Suppressor macrophage treated with lipopolysaccharide for 1 hour (primary cell): Measurements from ENCODE around the gene HOXB5.

Source experiments
- DNase-seq, 3 donors: peaks; one replicate each; pipeline ENCODE4 v3.0.0-alpha.2; 2020 to 2022

HOXB5 gene

DNA sequence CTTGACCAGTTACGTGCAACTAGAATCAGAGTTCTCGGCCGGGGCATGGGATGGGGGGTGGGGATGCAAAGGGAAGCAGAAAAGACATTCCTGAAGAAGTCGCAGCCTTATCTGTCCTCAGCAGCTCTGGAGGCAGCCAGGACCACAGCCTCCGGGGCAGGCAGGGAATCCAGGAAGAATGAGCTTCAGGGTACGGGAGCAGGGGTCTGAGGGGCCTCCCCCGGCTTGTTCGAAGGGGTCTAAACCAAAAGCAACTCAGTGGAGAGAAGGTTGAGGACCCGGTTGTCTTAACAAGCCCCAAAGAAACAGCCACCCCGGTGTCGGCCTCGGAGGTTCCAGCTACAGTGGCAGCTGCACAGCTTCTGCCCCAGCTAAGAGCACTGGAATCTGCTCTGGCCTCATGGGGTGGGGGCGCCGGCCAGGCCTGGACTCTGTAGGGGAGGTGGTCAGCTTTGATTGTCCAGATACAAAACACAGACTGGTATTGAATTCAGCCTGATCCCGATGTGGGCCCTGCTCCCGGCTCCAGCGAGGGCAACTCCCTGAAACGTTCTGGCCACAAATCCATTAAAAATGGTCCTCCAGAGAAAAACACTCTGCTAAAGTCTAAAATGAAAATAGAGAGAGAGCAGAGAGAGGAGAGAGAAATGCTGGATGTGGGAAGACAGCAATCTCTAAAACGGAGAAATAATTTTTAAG is 23.1 kb downstream of the HOXB5 start:
- DNase-seq = no peak

DNA sequence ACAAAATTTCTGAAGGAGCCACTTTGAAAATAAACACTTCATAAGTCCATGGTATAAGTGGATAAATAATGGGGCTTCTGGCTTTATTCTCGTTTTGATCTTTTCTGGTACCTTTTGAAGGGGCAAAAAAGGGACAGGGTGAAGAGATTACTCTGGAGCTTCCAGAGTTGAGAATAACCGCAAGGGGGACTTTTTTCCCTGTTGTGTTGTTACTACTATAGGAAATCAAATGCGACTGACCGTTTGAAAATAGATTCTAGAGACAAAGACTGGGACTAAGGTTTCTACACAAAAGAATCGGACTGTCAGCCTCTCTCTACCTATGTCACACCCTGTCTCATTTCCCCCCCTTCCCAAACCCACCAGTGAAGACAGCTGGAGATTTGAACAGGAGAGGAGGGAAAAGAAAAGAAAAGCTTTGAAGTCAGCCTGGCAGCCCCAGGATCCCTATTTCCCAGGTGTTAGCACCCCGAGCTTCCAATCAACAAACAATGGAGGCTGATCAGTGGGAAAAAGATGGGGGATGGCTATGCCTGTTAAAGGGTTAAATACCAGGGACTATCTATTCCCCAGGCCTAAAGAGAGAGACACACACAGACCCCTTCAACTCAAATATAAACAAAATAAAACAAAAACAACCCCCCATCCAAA is 23.8 kb downstream of the HOXB5 start:
- DNase-seq = no peak

DNA sequence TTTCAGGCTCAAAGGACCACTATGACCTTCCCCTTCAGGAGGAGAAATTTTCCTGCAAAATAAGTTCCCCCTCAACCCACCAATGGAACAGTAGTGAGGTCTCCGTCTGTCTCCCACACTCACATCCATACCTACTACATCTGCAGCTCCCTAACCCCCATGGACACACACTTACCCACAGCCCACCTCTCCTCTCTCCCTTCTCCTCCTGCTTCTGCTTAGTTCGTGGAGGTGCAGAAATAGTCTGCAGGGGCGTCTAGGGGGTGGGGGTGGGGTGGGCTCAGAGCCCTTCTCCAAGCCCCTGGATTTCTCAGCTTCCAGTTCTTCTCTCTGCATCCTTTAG is 24.4 kb downstream of the HOXB5 start:
- no peak for DNase-seq

DNA sequence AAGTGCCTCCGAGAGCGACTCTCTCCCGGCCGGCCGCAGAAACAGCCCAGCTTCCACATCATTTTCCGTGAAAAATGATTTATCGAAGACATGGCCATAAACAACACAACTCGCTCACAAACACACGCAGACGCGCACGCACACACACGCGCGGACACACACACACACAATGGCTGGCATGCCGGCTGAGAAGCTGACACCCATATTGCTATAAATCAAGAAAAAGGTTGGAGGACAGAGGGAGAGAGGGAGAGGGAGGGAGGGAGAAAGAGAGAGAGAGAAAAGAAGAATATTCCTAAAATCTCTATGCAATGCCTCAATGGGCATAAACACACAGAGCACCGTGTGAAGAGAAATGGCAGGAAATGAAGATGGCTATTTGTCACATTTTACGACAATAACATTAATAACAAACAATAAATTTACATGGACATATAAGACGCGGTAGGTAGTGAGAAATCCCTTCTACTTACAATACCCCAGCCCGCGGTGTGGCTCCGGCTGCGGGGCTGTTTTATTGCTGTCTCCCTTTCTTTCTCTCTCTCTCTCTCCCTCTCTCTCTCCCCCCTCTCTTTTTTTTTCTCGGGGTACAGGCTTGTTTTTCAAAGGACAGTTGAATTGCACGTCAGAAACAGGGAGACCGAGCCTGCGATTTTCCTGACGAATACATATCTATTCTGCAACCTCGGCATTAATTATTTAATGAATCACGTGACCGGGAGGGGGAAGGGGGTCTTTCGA is 24.9 kb downstream of the HOXB5 start:
- no peak for DNase-seq

DNA sequence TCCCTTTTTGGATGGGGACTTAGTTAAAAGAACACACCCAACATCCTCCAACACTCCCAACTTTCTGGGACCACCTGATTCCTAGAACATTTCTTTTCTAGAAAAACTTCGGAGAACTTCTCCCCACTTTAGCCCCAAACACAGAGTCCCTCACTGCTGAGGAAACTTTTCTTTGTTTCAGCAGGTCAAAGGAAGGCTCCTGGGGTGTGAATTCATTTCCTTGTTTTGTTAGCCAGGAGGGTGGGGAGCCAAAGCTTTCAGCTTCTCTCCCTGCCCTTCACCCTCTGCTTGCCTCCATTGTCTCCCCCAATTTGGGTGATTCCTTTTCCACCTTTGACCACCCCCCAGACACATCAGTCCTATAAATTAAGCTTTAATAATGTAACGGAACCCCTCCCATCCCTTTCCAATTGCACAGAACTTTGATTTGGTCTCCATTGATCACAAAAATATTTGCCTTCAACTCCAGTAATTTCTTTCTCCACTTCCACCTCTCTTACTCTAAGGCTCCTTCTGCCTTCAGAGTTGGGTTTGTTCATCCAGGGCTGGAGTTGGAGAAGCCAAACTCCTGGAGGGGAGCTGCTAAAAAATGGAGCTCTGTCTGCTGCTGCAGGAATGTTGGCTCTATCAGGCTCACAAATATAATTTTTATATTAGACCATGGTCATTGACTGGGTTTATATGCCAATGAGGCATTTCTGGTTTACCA is 25.8 kb downstream of the HOXB5 start:
- no peak for DNase-seq

DNA sequence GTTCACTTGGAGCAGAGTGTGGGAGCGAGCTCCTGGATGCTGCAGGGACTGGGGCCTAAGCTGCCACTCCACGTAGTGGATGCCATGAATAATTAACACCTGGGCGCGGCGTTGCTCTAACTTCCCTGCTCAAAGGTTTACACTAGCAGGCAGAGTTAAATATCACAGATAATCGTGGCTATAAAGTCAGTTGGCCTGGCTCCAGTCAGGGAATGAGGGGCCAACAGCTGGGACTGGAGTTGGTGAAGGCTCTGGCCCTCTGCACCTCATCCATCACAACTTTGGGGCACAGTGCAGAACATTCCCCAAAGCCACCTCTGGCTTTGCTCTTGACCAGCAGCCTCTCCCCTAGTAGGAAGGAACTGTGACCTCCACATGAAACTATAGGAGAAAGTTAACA is 26.4 kb downstream of the HOXB5 start:
- no peak for DNase-seq

DNA sequence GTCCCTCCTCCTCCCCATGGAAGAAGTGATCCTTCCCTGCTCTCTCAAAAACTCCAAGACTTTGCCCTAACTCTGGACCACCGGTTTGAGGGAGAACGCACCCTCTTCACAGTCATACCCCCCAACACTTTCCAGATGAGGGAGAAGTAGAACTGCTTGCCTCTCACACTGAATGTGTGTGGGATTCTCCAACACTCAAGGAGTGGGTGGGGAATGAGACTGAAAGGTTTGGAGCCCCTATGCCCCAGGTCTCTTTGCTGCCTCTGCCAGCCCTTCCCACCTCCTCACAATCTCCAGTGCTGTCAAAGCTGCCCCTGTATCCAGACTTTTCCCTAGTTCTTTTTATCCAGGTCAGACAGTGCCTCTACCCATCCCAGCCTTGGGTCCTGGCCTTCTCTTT is 26.9 kb downstream of the HOXB5 start:
- no peak for DNase-seq

DNA sequence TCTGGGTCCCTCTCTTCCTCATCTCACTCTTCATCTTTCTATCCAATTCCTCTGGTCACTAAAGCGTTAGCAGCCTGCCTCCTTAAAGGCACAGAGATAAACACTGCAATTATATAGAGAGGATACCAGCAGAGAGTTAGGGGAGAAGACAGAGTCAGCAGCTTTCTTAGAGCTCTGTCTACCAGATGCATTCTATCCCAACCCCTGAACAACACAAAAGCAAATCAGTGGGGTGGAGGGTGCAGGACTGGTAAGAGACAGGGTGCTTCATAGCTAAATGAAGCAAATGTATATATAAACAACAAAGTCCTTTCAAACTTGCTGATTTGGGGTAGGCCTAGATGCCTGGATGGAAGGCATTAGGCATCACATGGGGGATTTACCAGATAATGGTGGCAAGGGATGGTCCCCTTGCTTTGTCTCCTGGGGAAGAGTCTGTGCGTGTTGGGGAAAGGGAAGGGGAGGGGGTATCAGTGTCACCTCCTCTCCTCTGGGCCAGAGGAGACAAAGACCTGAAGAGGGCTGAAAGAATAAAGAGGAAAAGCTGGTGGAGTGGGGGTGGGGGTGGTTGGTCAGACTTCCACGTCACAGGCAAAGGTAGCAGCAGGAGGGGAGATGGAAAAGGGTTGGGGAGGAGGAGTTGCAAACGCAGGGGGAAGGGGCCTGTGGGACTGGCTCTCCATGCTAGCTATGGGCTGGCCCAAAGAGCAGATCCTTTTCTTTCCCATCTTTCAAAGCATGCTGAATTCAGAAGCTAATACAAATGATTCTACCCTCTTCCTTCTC is 27.5 kb downstream of the HOXB5 start:
- no peak for DNase-seq

DNA sequence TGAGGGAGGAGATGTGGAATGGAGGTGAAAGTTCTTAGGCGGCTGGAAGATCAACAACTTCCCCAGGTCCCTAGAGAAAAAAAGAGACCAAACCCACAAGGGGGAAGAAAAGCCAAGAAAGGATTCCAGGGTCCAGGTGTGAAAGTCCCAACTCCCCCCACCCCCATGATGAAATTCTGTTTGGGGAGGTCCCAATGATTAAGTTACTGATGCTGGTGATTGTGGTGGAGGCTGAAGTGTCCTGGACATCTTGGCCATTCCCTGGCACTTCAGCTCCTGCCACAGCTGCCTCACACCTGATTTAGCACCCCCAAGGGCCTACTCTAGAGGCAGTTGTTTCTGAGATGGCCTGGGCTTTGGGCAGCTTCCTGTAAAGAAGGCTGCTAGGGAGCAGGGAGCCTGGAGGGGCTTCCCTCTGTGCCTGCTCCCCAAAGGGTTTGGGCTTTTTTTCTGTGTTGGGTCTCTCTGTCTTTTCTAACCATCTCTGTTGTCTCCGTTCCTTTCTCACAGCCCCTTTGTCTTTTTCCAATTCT is 28.5 kb downstream of the HOXB5 start:
- no peak for DNase-seq

DNA sequence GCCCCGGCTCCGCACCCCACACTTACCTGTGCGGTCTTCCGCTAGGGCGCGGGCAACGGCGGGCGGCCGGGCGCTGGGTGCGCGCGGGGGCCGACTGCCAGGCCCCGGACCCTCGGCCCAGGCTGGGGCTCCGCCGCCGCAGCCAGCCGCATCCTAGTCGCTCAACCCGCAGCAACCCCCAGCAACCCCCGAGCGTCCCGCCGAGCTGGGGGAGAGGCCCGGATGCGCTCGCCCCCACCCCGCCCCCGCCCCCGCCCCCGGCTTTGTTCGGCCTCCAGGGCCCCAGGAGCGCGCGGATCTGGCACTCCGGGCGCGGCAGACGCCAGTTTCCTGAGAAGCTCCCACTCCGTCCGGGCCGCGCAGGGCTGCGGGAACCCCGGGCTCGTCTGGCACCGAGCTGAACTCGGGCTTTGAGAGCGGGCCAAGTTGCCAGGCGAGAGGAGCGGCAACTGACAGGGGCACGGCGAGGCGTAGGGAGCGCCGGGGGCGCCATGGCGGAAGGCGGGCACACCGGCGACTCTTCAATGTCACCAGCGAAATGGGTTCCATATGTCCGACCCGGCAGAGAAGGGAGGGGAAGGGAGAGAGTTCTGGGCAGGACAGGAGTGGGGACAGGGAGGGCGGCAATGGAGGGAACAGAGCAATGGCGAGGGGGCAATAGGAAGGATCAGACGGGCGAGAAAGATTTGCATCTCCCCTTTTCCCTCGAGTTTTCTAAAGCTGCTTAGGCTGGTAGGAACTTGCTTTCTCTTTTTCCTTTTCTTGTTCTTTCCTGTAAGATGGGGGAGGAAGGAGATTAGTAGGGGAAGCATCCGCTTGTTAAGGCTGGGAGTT is 29.2 kb downstream of the HOXB5 start:
- DNase-seq = no peak

DNA sequence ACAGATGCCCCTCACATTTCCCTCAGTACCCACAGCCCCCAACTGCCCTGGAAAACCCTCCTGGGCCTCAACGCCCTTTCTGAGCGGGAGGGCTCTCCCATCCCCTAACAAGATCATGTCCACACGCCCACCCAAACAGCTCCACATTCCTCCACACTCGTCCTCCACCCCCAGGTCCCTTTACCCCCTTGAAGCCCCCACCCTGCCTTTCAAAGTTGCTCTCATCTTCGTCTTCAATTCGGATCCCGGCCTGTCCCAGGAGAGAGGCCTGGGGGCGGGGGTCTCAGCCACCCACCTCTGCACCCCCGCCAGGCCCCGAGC is 29.8 kb downstream of the HOXB5 start:
- DNase-seq = no peak

DNA sequence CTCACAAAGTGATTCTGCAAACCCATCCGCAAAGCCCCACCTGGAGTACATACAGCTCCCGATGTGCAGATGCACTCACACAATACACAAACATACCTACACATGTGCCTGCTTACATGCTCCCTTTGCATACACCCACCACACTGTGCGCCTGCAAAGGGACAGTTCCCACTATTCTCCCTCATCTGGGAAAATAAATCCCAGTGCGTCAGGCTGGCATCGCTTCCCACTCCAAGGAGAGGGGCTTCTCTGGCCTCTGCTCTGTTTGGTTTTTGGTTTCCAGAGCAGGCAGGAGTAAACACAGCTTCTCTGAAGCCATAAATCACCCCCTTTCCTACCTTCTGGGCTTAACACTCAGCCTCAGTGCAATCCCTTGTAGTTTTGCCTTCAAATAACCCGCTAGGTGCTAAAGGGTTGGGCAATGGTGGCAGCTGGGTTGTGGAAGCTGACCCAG is 30.2 kb downstream of the HOXB5 start:
- no peak for DNase-seq

DNA sequence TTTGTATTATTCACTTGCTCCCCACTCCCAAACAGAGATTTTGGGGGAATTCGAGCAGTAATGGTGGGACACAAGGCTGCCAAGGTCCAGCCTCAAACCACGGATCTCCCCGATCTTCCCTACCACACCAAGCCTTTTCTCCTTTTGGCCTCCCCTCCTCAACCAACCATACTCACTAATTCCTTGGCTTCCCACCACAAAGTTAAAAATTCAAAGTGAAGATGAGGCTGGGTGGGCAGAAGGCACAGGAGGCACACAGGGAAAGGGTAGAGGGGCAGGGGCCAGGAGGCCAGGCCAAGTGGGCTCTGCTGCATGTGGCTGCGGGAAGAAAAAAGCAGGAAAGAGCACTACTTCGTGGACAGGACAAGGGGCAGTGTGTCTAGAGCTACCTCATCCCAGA is 30.6 kb downstream of the HOXB5 start:
- no peak for DNase-seq

DNA sequence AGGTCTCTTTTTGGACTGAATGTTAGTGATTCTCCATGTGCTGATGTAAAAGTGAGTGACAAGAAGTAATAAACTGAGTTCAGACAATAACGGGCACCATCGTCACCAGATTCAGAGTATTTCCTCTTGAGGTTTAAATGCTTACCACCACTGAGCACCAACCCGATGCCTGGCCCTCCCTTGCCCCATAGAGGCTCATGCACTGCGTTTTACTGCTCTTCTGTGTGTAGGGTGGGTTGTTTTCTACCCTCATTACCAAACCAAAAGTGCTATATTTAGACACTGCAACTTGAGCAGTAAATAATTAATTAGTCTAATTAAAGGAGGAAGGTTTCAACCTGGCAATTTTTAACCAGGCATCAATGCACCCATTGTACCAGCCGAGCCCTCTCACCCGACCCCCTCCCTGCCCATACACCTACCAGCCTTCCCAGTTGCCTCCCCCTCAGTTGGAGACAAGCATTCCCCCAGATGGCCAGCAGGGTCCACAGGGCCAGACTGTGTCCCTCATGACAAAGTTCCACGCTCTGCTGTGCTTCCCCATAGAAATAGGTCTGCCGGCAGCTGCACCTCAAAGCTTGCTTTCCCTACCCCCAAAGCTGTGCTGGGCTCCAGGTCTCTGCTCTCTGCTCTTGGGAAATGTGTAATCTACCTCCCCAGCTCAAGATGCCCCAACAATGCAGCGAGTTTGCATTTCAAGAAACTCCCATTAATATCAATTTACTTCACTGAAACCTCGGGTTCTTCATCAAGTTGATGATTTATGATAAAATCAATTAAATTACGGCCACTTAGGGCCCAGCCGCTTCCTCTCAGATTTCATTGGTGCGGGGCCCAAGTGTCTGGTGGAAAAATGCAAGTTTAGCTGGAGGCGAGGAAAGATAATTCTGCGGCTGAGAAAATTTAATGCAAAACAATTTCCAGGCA is 31.4 kb downstream of the HOXB5 start:
- DNase-seq = no peak

DNA sequence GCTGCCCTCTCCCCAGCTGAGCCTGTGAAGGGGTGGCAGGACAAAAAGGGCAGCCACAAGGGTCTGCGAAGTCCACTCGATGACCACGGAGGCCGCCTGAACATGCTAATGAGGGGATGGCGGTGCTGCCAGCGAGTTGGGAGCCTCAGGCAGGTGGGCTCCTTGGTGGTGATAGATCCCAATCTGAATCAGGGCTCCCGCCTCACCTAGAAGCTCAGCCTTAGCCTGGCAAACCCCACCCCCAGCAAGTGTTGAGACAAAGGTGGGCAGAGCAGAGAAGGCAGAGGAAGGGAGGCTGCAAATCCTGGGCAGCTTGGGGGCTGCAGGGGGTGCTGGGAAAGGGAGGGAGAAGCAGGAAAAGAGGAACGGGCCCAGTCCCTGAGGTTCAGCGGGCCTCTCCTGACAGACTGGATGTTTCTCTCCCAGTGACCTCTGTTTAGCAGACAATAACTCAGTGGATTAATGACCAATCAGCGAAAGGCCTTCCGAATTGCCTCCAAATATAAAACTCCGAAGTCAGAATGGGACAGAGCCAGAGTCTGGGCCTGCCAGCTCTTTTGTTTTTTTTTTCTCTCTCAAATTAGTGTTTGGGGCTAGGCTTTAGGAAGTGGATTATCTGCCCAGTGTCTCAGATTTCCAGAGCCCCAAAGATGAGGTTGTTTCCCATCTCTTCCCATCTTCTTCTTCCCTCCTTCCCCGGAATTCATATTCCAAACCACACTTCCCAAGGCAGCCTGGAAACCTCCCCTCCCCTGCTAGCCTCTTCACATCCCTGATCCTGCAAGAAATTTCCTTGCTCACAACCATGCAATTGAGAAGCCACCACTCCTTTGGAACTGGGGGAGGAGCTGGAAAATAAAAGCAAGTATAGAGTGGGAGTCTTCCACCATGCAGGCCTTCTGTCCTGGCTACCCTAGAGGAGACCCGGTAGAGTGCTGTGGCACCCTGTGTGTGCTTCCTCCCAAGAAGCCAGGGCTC is 33.5 kb downstream of the HOXB5 start:
- no peak for DNase-seq

DNA sequence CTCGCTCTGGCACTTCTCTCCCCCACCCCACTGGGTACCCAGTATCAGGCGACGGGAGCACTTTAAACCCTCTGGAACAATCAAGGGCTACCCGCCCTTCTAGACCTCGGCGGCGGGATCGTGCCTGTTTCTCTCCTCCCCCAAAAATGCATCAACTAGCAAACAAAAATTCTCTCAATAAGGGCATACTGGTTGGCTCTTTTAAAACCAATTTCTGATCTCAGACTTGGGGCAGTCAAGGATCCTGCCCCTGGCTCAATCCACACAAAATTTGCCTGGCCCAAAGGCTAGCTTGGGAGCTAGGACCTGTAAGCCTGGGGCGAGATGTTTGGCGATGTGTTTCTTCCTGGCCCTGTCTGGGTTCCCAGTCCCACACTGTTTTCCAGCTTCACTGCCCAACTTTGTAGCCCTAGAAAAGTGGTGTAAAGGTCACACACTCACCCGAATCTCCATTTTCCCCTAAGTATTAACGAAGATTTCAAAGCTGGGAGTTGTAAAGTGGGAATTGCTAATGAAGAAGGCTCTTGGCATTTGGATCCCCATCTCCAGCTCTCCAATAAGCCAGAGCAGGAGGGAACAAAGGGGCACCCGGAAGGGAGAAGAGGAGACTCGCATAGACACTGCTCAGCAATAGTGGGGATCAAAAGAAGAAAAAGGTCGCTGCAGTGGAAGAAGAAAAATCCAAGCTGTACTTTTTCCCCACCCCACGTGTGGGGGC is 34.3 kb downstream of the HOXB5 start:
- DNase-seq = no peak

DNA sequence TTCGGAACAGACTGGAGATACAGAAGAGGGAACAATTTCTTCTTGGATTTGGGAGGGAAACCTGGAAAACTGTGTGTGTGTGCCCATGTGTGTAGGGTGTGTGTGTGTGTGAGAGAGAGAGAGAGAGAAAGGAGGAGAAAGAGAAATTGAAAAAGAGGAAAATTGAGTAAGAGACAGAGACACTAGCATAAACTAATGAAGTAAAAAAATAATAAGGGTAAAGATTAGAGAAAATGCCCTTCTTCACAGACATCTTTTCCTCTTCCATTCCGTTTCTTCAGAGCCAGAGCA is 34.8 kb downstream of the HOXB5 start:
- no peak for DNase-seq

DNA sequence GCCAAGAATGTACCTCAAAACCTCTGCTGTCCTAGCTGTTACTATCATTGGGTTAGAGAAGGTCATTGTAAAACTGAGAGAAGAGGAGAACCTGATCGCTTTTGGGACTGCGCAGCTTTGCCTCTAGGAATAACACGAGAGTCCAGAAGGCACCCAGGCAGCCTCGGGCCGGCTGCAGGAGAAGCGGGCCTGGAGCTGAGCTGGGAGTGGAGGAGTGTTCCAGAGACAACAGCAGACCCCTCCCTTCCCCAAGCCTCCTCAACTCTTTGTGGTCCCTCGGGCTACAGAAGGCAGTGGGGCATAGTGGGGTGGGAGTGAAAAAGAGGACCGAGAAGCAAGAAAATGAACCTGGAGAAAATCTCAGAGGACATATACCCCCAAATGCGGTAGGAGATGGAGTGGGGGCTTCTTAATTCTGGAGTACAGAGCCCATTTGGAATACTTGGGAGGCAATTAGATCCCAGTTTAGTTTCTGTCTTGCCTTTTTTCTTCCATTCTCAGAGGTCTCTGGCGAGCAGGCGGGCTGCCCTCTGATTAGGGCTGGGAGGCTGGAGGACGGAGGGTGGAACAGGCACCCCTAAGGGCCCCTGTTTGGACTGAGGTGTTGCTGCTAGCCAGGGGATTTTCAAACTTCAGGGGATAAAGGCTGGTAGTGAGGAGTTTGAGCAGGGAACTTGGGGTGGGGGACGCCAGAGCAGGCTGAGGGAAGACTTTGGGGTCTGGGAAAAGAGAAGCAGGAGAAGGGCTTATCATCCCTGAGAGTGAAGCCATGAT is 35.3 kb downstream of the HOXB5 start:
- DNase-seq = no peak
